Femur (tissue), 1 donor: Measurements from ENCODE around the gene RNMT.
A peak's percentile ranks its signal among the peaks of the same experiment; 100 is the strongest.
"Not testable (repeated sequence)": the region's sequence is repeated elsewhere in the genome, so short reads cannot be mapped to it uniquely, and the experiment has no call there.

ENCODE experiments used
- DNase-seq: peaks from one replicate; pipeline ENCODE4 v3.0.0-alpha.2; 2017

RNMT gene

GRCh38 chr18:13745696-13746095 is 19.2 kb downstream of the RNMT start:
- peak; percentile 29 for DNase-seq

GRCh38 chr18:13746633-13747032 is 20.2 kb downstream of the RNMT start:
- DNase-seq: no peak

- not testable (repeated sequence) for DNase-seq
Observed at GRCh38 chr18:13751599-13751998, 25.1 kb downstream of the RNMT start.

- DNase-seq: no peak
Observed at GRCh38 chr18:13756261-13756660, 29.8 kb downstream of the RNMT start.

GRCh38 chr18:13756671-13757070 is 30.2 kb downstream of the RNMT start:
- DNase-seq: no peak

- no peak for DNase-seq
Observed at GRCh38 chr18:13758622-13759021, 32.1 kb downstream of the RNMT start.

GRCh38 chr18:13760047-13760446 is 33.6 kb downstream of the RNMT start:
- no peak for DNase-seq

GRCh38 chr18:13762690-13763439 is 36.4 kb downstream of the RNMT start:
- DNase-seq: no peak

GRCh38 chr18:13775058-13775457 is 48.6 kb downstream of the RNMT start:
- DNase-seq: no peak

- no peak for DNase-seq
Observed at GRCh38 chr18:13791181-13791580, 64.7 kb downstream of the RNMT start.

GRCh38 chr18:13793819-13794218 is 67.3 kb downstream of the RNMT start:
- no peak for DNase-seq

- DNase-seq: no peak
Observed at GRCh38 chr18:13796515-13796914, 70.0 kb downstream of the RNMT start.

- no peak for DNase-seq
Observed at GRCh38 chr18:13797157-13797611, 70.7 kb downstream of the RNMT start.

- DNase-seq: no peak
Observed at GRCh38 chr18:13799396-13799795, 72.9 kb downstream of the RNMT start.

GRCh38 chr18:13800505-13801259 is 74.2 kb downstream of the RNMT start:
- peak; percentile 80 for DNase-seq

GRCh38 chr18:13801260-13801601 is 74.8 kb downstream of the RNMT start:
- DNase-seq: no peak

GRCh38 chr18:13804305-13804704 is 77.8 kb downstream of the RNMT start:
- no peak for DNase-seq

- no peak for DNase-seq
Observed at GRCh38 chr18:13808294-13809042, 82.0 kb downstream of the RNMT start.

- DNase-seq: no peak
Observed at GRCh38 chr18:13809043-13809430, 82.6 kb downstream of the RNMT start.

GRCh38 chr18:13809531-13810255 is 83.2 kb downstream of the RNMT start:
- no peak for DNase-seq

- DNase-seq: no peak
Observed at GRCh38 chr18:13810950-13811485, 84.5 kb downstream of the RNMT start.

GRCh38 chr18:13811993-13812392 is 85.5 kb downstream of the RNMT start:
- DNase-seq: no peak
